Measurements from ENCODE around the gene ZEB2. TPM values are rescaled to one million over a fixed set of nuclear protein-coding genes. Genes with fewer than 3 reads are reported as not detected.

The ZEB2 gene
- polyA plus RNA-seq, 1 donor from 2014 or later = 2.2 TPM

- no peaks in the 10 kb centered on the region for H4K20me1 ChIP-seq (ENCODE audit: insufficient read depth)
- H3K4me3 ChIP-seq (ENCODE audit: low read length) = no peak overlapping the region
- no peaks in the 10 kb centered on the region for H3K9me2 ChIP-seq (ENCODE audit: insufficient read depth, low read length)
- H3K9me3 ChIP-seq (ENCODE audit: low read length) = no peaks in the 10 kb centered on the region
- H3K79me2 ChIP-seq (replicated peaks; ENCODE audit: insufficient read depth, low read length) = peaks cover 10% of the 10 kb centered on the region
- no peak overlapping the region for H3K27ac ChIP-seq (ENCODE audit: low read length)
- H3K9ac ChIP-seq (ENCODE audit: low read length) = no peak overlapping the region
- H3K36me3 ChIP-seq (ENCODE audit: insufficient read depth, low read length) = no peaks in the 10 kb centered on the region
- no peaks in the 10 kb centered on the region for H3K27me3 ChIP-seq (ENCODE audit: insufficient read depth, low read depth, low read length)
- TF ChIP-seq POLR2AphosphoS5 (IDR thresholded peaks at IDR 0.05) = no peak
- no peak for TF ChIP-seq CTCF (IDR thresholded peaks at IDR 0.05; ENCODE audit: poor library complexity, severe bottlenecking)
- no peak for TF ChIP-seq MXI1 (conservative IDR thresholded peaks at IDR 0.05; ENCODE audit: poor library complexity, severe bottlenecking)
- no peak for TF ChIP-seq EP300 (conservative IDR thresholded peaks at IDR 0.05; ENCODE audit: poor library complexity, severe bottlenecking)
- TF ChIP-seq EZH2 (IDR thresholded peaks at IDR 0.05; ENCODE audit: borderline replicate concordance, insufficient read depth, low read length, poor library complexity, severe bottlenecking) = no peak
- no peak for TF ChIP-seq RAD21 (conservative IDR thresholded peaks at IDR 0.05)
- no peak for TF ChIP-seq TAF1 (IDR thresholded peaks at IDR 0.05; ENCODE audit: low read depth)
- no peak for TF ChIP-seq REST (IDR thresholded peaks at IDR 0.05; ENCODE audit: borderline replicate concordance)
- no peak for TF ChIP-seq SMC3 (conservative IDR thresholded peaks at IDR 0.05; ENCODE audit: poor library complexity)
- no peak overlapping the region for H3K4me2 ChIP-seq (ENCODE audit: low read length)
- H3F3A ChIP-seq (ENCODE audit: insufficient read depth, low read length, poor library complexity, severe bottlenecking) = no peaks in the 10 kb centered on the region
- H2AFZ ChIP-seq (ENCODE audit: low read depth, low read length) = no peak overlapping the region
These were observed 73.8 kb downstream of the ZEB2 start for GRCh38 chr2:144446136-144446535.

- Histone ChIP-seq H3K9ac (ENCODE audit: low read length) (no peak overlapping the region), H3K4me2 (ENCODE audit: low read length) (no peak overlapping the region), H3K27me3 (ENCODE audit: insufficient read depth, low read depth, low read length) (no peaks in the 10 kb centered on the region), H4K20me1 (ENCODE audit: insufficient read depth) (no peaks in the 10 kb centered on the region), H2AFZ (ENCODE audit: low read depth, low read length) (no peak overlapping the region), H3K9me3 (ENCODE audit: low read length) (no peaks in the 10 kb centered on the region), H3K36me3 (ENCODE audit: insufficient read depth, low read length) (no peaks in the 10 kb centered on the region), H3K27ac (ENCODE audit: low read length) (no peak overlapping the region), H3K79me2 (replicated peaks; ENCODE audit: insufficient read depth, low read length) (peaks cover 10% of the 10 kb centered on the region), H3F3A (ENCODE audit: insufficient read depth, low read length, poor library complexity, severe bottlenecking) (no peaks in the 10 kb centered on the region), H3K9me2 (ENCODE audit: insufficient read depth, low read length) (no peaks in the 10 kb centered on the region), H3K4me3 (ENCODE audit: low read length) (no peak overlapping the region)
- TF ChIP-seq CTCF (IDR thresholded peaks at IDR 0.05; ENCODE audit: poor library complexity, severe bottlenecking) = no peak
- no peak for TF ChIP-seq MXI1 (conservative IDR thresholded peaks at IDR 0.05; ENCODE audit: poor library complexity, severe bottlenecking)
- no peak for TF ChIP-seq REST (IDR thresholded peaks at IDR 0.05; ENCODE audit: borderline replicate concordance)
- no peak for TF ChIP-seq RAD21 (conservative IDR thresholded peaks at IDR 0.05)
- no peak for TF ChIP-seq EP300 (conservative IDR thresholded peaks at IDR 0.05; ENCODE audit: poor library complexity, severe bottlenecking)
- TF ChIP-seq POLR2AphosphoS5 (IDR thresholded peaks at IDR 0.05) = no peak
- no peak for TF ChIP-seq SMC3 (conservative IDR thresholded peaks at IDR 0.05; ENCODE audit: poor library complexity)
- TF ChIP-seq TAF1 (IDR thresholded peaks at IDR 0.05; ENCODE audit: low read depth) = no peak
- no peak for TF ChIP-seq EZH2 (IDR thresholded peaks at IDR 0.05; ENCODE audit: borderline replicate concordance, insufficient read depth, low read length, poor library complexity, severe bottlenecking)
These were observed 74.7 kb downstream of the ZEB2 start for GRCh38 chr2:144445196-144445595.
